ENCODE data around the gene CD58.

CD58 gene

DNA sequence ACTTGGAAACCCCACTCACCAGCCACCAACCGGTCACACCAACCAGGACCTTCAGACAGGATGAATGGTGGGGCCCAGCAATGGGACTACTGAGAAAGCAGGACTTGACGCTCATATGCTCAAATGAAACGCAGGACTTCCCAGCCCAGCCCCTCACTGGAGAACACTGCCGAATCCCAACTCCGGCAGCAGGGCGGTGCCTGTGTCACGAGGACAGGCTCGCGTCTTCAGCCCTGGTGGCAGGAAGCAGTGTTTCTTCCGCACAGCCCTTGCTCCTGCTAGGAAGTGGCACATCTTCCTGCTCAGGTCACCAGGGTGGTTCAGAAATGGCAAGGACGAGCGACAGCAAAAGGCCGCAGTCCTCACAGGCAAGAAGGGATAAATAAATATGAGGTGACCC lies 38.9 kb downstream of the CD58 start:
- H3K36me3 ChIP-seq (ENCODE audit: low read depth): peaks cover 15% of the 10 kb centered on the region
- DNase-seq (ENCODE audit: low spot score) (no peak), ATAC-seq (ENCODE audit: low read depth) (no peak)
- H3K27me3 ChIP-seq (ENCODE audit: insufficient read depth, poor library complexity, severe bottlenecking): no peaks in the 10 kb centered on the region
- no peaks in the 10 kb centered on the region for H3K9me3 ChIP-seq (ENCODE audit: severe bottlenecking)
- TF ChIP-seq, protein P1, sequence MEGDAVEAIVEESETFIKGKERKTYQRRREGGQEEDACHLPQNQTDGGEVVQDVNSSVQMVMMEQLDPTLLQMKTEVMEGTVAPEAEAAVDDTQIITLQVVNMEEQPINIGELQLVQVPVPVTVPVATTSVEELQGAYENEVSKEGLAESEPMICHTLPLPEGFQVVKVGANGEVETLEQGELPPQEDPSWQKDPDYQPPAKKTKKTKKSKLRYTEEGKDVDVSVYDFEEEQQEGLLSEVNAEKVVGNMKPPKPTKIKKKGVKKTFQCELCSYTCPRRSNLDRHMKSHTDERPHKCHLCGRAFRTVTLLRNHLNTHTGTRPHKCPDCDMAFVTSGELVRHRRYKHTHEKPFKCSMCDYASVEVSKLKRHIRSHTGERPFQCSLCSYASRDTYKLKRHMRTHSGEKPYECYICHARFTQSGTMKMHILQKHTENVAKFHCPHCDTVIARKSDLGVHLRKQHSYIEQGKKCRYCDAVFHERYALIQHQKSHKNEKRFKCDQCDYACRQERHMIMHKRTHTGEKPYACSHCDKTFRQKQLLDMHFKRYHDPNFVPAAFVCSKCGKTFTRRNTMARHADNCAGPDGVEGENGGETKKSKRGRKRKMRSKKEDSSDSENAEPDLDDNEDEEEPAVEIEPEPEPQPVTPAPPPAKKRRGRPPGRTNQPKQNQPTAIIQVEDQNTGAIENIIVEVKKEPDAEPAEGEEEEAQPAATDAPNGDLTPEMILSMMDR (IDR thresholded peaks at IDR 0.05; ENCODE audit: poor library complexity, severe bottlenecking): no peak
- H3K4me3 ChIP-seq (ENCODE audit: severe bottlenecking): no peak overlapping the region
- no peak overlapping the region for H3K27ac ChIP-seq (ENCODE audit: poor library complexity, severe bottlenecking)
- peaks cover 15% of the 10 kb centered on the region for H3K4me1 ChIP-seq (ENCODE audit: insufficient read depth, poor library complexity, severe bottlenecking)

DNA sequence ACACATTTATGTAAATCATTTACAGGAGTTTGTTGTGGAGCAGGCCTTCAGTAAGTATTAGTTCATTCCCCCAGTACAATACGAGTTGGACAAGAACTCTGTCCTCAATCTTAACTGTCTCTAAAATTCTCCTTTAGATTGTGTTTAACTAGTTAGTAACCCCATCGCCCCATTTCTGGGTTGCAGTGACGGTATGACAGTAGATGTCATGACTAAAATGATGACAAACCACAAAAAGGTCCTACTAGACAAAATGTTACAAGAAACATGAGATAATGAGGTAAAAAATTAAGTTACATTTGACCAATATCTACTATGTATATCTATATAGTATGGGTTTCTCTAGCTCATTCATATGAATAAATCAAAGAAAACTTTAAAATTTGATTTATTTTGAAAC lies 41.1 kb downstream of the CD58 start:
- ATAC-seq (ENCODE audit: low read depth) (no peak), DNase-seq (ENCODE audit: low spot score) (no peak)
- H3K27me3 ChIP-seq (ENCODE audit: insufficient read depth, poor library complexity, severe bottlenecking): no peaks in the 10 kb centered on the region
- H3K9me3 ChIP-seq (ENCODE audit: severe bottlenecking): no peaks in the 10 kb centered on the region
- no peaks in the 10 kb centered on the region for H3K4me1 ChIP-seq (ENCODE audit: insufficient read depth, poor library complexity, severe bottlenecking)
- no peak overlapping the region for H3K4me3 ChIP-seq (ENCODE audit: severe bottlenecking)
- H3K27ac ChIP-seq (ENCODE audit: poor library complexity, severe bottlenecking): no peak overlapping the region
- peaks cover 6% of the 10 kb centered on the region for H3K36me3 ChIP-seq (ENCODE audit: low read depth)
- TF ChIP-seq, protein P1 (IDR thresholded peaks at IDR 0.05; ENCODE audit: poor library complexity, severe bottlenecking): no peak

DNA sequence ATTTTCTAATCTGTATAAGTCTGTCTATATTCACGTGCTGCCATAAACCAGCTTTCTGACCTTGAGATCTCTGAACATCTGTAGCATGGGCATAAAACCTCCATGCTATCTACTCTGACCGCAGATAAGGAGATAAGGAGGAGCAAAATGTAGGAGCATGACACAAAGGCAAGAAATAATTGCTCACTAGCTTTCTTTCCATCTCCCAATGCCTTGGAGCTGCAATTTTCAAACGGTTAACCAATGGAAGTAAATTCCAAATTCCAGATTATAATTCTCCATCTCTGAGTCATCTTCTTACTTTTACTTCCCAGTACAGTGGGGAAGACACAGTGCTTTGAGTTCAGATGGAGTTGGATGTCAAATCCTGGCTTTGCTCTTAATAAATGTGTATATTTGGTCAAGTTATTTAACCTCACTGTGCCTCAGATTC lies 41.6 kb downstream of the CD58 start:
- H3K4me1 ChIP-seq (ENCODE audit: insufficient read depth, poor library complexity, severe bottlenecking): no peaks in the 10 kb centered on the region
- H3K9me3 ChIP-seq (ENCODE audit: severe bottlenecking): no peaks in the 10 kb centered on the region
- no peak overlapping the region for H3K4me3 ChIP-seq (ENCODE audit: severe bottlenecking)
- H3K27ac ChIP-seq (ENCODE audit: poor library complexity, severe bottlenecking): no peak overlapping the region
- DNase-seq (ENCODE audit: low spot score) (no peak), ATAC-seq (ENCODE audit: low read depth) (no peak)
- TF ChIP-seq, protein P1 (IDR thresholded peaks at IDR 0.05; ENCODE audit: poor library complexity, severe bottlenecking): no peak
- no peaks in the 10 kb centered on the region for H3K27me3 ChIP-seq (ENCODE audit: insufficient read depth, poor library complexity, severe bottlenecking)
- H3K36me3 ChIP-seq (ENCODE audit: low read depth): peaks cover 5% of the 10 kb centered on the region; the same call in 1 of the 2 replicates

DNA sequence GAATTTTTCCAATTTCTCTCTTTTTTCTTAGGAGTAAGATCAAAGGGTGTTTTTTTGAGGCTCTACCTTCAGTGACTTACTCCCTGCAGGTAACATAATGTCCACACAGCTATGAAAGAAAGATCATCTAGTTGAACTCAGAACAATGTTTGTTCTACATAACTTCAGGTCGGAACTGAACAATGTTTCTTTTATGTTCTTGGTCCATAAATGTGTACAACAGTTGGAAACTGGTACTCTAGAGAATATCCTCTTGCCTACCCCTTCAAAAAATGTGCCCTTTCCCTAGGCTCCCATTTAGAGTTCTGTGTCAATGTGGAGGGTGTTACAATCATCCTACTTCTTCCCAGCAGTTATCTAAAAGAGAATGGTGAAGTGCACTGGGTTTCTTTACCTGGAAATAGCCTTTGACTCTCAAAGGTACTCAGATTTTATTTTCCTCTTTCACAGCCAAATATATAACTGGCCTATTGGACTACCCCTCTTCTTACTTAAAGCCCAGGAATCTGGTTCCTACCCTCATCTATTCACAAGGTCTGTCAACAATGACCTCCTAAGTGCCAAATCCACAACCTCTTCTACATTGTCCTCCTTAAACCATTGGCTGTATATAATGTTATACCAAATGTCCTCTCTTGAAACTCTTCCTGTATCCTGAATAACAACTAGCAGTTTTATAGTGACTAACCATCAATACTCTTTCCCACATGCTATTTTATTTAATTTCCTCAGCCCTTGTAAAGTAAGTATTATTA lies 42.3 kb downstream of the CD58 start:
- ATAC-seq (ENCODE audit: low read depth) (no peak), DNase-seq (ENCODE audit: low spot score) (no peak)
- H3K27me3 ChIP-seq (ENCODE audit: insufficient read depth, poor library complexity, severe bottlenecking): no peaks in the 10 kb centered on the region
- H3K36me3 ChIP-seq (ENCODE audit: low read depth): no peaks in the 10 kb centered on the region; the same call in 1 of the 2 replicates
- no peak overlapping the region for H3K4me3 ChIP-seq (ENCODE audit: severe bottlenecking)
- no peaks in the 10 kb centered on the region for H3K9me3 ChIP-seq (ENCODE audit: severe bottlenecking)
- H3K4me1 ChIP-seq (ENCODE audit: insufficient read depth, poor library complexity, severe bottlenecking): no peaks in the 10 kb centered on the region
- TF ChIP-seq, protein P1 (IDR thresholded peaks at IDR 0.05; ENCODE audit: poor library complexity, severe bottlenecking): no peak
- H3K27ac ChIP-seq (ENCODE audit: poor library complexity, severe bottlenecking): no peak overlapping the region

DNA sequence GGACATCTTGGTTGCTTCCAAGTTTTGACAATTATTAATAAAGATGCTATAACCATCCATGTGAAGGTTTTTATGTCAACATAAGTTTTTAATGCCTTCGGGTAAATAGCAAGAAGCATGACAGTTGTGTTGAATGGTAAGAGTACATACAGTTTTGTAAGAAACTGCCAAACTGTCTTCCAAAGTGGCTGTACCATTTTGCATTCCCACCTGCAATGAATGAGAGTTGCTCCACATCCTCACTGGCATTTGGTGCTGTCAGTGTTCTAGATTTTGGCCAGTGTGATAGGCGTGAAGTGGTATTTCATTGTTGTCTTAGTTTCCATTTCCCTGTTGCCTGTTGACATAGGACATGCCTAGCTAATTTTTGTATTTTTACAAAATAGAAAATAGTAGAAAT lies 45.4 kb downstream of the CD58 start:
- no peak overlapping the region for H3K4me3 ChIP-seq (ENCODE audit: severe bottlenecking)
- H3K4me1 ChIP-seq (ENCODE audit: insufficient read depth, poor library complexity, severe bottlenecking): no peaks in the 10 kb centered on the region
- no peaks in the 10 kb centered on the region for H3K36me3 ChIP-seq (ENCODE audit: low read depth)
- no peak overlapping the region for H3K27ac ChIP-seq (ENCODE audit: poor library complexity, severe bottlenecking)
- no peaks in the 10 kb centered on the region for H3K9me3 ChIP-seq (ENCODE audit: severe bottlenecking)
- ATAC-seq (ENCODE audit: low read depth) (no peak), DNase-seq (ENCODE audit: low spot score) (no peak)
- TF ChIP-seq, protein P1 (IDR thresholded peaks at IDR 0.05; ENCODE audit: poor library complexity, severe bottlenecking): no peak
- H3K27me3 ChIP-seq (ENCODE audit: insufficient read depth, poor library complexity, severe bottlenecking): no peaks in the 10 kb centered on the region

All from RWPE2 (cell line).